Measurements from ENCODE around the gene SPATA20. TPM values are rescaled to one million over a fixed set of nuclear protein-coding genes. Genes with fewer than 3 reads are reported as not detected.

Gene SPATA20
- total RNA-seq, 2 experiments from 2014 or later: 7.9 to 8.3 TPM

- no peak for DNase-seq (ENCODE audit: low spot score)
- CTCF ChIA-PET (ENCODE audit: unreplicated experiment): no interaction called here
- intact Hi-C loops (cut with micrococcal nuclease; ENCODE audit: unreplicated experiment): no loop called here
- Histone ChIP-seq H3K9me2 (ENCODE audit: insufficient read depth, low read length) (no peaks in the 10 kb centered on the region), H2AFZ (ENCODE audit: low read length) (no peak overlapping the region), H3K9me3 (ENCODE audit: low read length) (no peaks in the 10 kb centered on the region), H3K36me3 (ENCODE audit: insufficient read depth, low read length) (no peaks in the 10 kb centered on the region), H3K79me2 (ENCODE audit: insufficient read depth, low read depth, low read length) (no peaks in the 10 kb centered on the region), H3K4me3 (ENCODE audit: low read depth, low read length, poor library complexity, severe bottlenecking) (no peak overlapping the region), H3K4me1 (ENCODE audit: insufficient read depth, low read length, poor library complexity, severe bottlenecking) (no peaks in the 10 kb centered on the region), H4K20me1 (ENCODE audit: insufficient read depth, low read length) (no peaks in the 10 kb centered on the region), H3K27ac (ENCODE audit: low read depth, low read length, poor library complexity, severe bottlenecking) (no peak overlapping the region), H3K4me2 (ENCODE audit: low read length) (no peak overlapping the region)
- POLR2A ChIA-PET: no interaction called here
- TF ChIP-seq EZH2phosphoT487 (IDR thresholded peaks at IDR 0.05; ENCODE audit: borderline replicate concordance, low read depth, low read length) (no peak), CTCF (conservative IDR thresholded peaks at IDR 0.05; ENCODE audit: low read length) (no peak)
- no TSS peak for BruUV-seq (replicated peaks)
Observed at GRCh38 chr17:50565402-50566350, 18.7 kb downstream of the SPATA20 start.

GRCh38 chr17:50566886-50567285, 19.9 kb downstream of the SPATA20 start:
- CTCF ChIA-PET (ENCODE audit: unreplicated experiment): interaction anchor here (0.6 kb wide), 1 partner anchor 405 kb away, joined by 3 read pairs; no protein-coding TSS in a partner anchor
- Histone ChIP-seq H3K9me2 (ENCODE audit: insufficient read depth, low read length) (no peaks in the 10 kb centered on the region), H3K4me1 (ENCODE audit: insufficient read depth, low read length, poor library complexity, severe bottlenecking) (no peaks in the 10 kb centered on the region), H4K20me1 (ENCODE audit: insufficient read depth, low read length) (no peaks in the 10 kb centered on the region), H3K4me2 (ENCODE audit: low read length) (no peak overlapping the region), H3K9me3 (ENCODE audit: low read length) (no peaks in the 10 kb centered on the region), H3K4me3 (ENCODE audit: low read depth, low read length, poor library complexity, severe bottlenecking) (no peak overlapping the region), H3K79me2 (ENCODE audit: insufficient read depth, low read depth, low read length) (no peaks in the 10 kb centered on the region), H3K27ac (ENCODE audit: low read depth, low read length, poor library complexity, severe bottlenecking) (no peak overlapping the region), H3K36me3 (ENCODE audit: insufficient read depth, low read length) (no peaks in the 10 kb centered on the region), H2AFZ (ENCODE audit: low read length) (no peak overlapping the region)
- no peak for TF ChIP-seq EZH2phosphoT487 (IDR thresholded peaks at IDR 0.05; ENCODE audit: borderline replicate concordance, low read depth, low read length)
- TF ChIP-seq CTCF (conservative IDR thresholded peaks at IDR 0.05; ENCODE audit: low read length): no peak
- intact Hi-C loops (cut with micrococcal nuclease; ENCODE audit: unreplicated experiment): no loop called here
- POLR2A ChIA-PET: no interaction called here
- no TSS peak for BruUV-seq (replicated peaks)
- no peak for DNase-seq (ENCODE audit: low spot score)

- H3K4me1 ChIP-seq (ENCODE audit: insufficient read depth, low read length, poor library complexity, severe bottlenecking): no peaks in the 10 kb centered on the region
- no peaks in the 10 kb centered on the region for H3K9me2 ChIP-seq (ENCODE audit: insufficient read depth, low read length)
- no peak for DNase-seq (ENCODE audit: low spot score)
- no peak overlapping the region for H2AFZ ChIP-seq (ENCODE audit: low read length)
- no peak overlapping the region for H3K4me3 ChIP-seq (ENCODE audit: low read depth, low read length, poor library complexity, severe bottlenecking)
- BruUV-seq (replicated peaks): no TSS peak
- intact Hi-C loops (cut with micrococcal nuclease; ENCODE audit: unreplicated experiment): no loop called here
- CTCF ChIA-PET (ENCODE audit: unreplicated experiment): no interaction called here
- H4K20me1 ChIP-seq (ENCODE audit: insufficient read depth, low read length): no peaks in the 10 kb centered on the region
- no peaks in the 10 kb centered on the region for H3K36me3 ChIP-seq (ENCODE audit: insufficient read depth, low read length)
- POLR2A ChIA-PET: no interaction called here
- TF ChIP-seq CTCF (conservative IDR thresholded peaks at IDR 0.05; ENCODE audit: low read length) (no peak), EZH2phosphoT487 (IDR thresholded peaks at IDR 0.05; ENCODE audit: borderline replicate concordance, low read depth, low read length) (no peak)
- H3K27ac ChIP-seq (ENCODE audit: low read depth, low read length, poor library complexity, severe bottlenecking): no peak overlapping the region
- no peak overlapping the region for H3K4me2 ChIP-seq (ENCODE audit: low read length)
- H3K9me3 ChIP-seq (ENCODE audit: low read length): no peaks in the 10 kb centered on the region
- no peaks in the 10 kb centered on the region for H3K79me2 ChIP-seq (ENCODE audit: insufficient read depth, low read depth, low read length)
Observed at GRCh38 chr17:50568659-50569058, 21.7 kb downstream of the SPATA20 start.

Data from OCI-LY7 (cell line).